SU-DHL-6 (cell line): Measurements from ENCODE around the gene RAB40B.

Experiments
- CTCF ChIP-seq: fragments of 200-600 bp; sonication (generic); IDR thresholded peaks from one replicate; pipeline ENCODE4 v1.5.1; 2017; ENCODE audit warnings: antibody characterized with exemption, mild to moderate bottlenecking, low read length, moderate library complexity; ENCODE audit not compliant: insufficient read depth, poor library complexity, severe bottlenecking
- EZH2phosphoT487 ChIP-seq: fragments of 200-600 bp; sonication (generic), shearing (Covaris generic); conservative IDR thresholded peaks from 2 replicates; pipeline ENCODE4 v1.6.1; 2018; ENCODE audit warnings: mild to moderate bottlenecking, antibody characterized with exemption, low read length, moderate library complexity, mixed read lengths

GRCh38 chr17:82658796-82659452 lies 39.6 kb downstream of the RAB40B start:
- TF ChIP-seq EZH2phosphoT487: no peak
- no peak for TF ChIP-seq CTCF
